NCI-H2196 (cell line): ENCODE results near the gene SLFN5.
"Not testable (repeated sequence)": the region's sequence is repeated elsewhere in the genome, so short reads cannot be mapped to it uniquely, and the experiment has no call there.

Experiments used
- DNase-seq: peaks from one replicate; lab custom pipeline; 2025; ENCODE audit not compliant: unreplicated experiment; lab: John Stamatoyannopoulos, UW

The SLFN5 gene

DNA sequence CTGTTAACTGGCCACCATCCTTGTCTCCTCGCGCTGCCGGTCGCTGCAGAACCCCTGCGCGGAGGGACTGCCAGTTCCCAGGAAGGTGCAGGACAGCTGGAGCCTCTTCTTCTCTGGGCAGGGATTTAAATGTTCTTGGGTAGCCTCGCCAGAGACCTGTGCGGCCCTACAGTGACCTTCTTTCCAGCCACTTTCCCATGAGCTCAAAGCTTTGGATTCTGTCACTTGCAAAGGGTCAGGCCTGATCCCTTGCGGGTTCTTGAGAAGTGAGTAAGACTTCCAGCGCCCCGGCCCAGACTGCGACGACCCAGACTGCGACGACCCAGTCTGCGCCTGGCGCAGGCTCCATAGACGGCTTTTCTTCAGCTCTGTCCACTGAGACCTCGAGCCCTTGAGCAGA lies 1.4 kb upstream of the SLFN5 start:
- DNase-seq: no peak

DNA sequence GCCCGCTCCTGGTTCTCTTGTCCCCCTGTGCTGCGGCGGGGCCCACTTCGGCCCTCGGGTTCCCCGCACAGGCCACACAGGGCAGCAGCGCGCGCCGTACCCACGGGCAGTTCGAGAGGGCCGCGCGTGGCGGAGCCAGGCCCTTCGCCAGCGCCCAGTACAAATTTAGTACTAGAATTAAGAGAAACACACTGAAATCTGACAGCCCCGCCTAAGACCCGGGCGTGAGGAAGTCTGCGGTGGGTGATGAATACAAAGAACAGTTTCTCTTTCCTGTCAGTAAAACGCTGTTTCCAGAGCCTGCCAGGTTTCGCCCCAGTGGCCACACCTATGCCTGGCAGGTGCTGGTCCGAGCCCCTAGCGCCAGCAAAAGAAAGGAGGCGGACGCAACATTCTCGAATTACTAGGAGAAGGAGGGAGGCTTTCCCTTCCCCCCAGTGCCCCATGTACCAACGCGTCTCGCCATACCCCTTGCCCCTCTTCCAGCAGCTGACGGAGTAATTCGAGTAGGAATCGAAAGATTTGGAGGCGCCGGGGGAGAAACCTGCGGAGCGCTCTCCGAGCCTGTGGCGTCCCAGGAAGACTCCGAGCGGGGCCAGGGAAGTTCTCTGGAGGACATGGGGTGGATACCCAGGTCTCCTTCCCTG lies 591 bp upstream of the SLFN5 start:
- peak; percentile 53 for DNase-seq

DNA sequence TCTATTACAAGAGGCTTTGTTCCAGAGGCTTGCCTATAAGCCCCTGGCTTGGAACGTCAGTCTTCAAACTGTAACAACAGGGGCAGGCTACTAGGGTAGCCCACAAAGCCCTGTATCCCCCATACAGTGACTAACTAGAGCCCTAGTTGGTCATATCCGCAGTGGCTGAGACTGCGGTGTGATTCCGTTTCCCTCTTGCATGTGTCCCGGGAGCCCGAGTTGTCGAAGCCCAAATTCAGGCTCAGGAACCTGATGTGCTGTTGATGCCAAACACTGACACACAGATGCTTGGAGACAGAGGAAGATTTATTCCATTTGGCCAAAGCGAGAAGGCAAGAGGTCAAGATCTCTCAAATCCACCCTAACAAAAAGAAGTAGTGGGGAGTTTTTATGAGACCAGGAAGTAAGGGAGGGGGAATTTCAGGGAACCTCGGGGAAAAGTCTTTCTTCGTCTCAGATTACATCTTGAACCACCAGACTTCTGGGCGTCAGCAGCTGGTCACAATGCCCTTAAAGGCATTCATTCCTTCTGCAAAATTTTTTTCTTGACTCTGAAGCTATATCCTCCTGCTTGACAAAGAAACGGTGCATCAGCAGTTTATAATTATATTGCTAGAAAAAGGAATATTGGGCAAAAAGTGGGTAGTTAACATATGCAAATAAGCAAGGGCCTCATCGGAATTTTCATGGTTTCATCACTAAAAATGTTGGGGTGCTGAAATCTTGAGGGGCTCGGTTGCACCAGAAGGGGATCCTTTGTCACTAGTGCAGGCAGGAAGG lies 879 bp downstream of the SLFN5 start:
- no peak for DNase-seq

DNA sequence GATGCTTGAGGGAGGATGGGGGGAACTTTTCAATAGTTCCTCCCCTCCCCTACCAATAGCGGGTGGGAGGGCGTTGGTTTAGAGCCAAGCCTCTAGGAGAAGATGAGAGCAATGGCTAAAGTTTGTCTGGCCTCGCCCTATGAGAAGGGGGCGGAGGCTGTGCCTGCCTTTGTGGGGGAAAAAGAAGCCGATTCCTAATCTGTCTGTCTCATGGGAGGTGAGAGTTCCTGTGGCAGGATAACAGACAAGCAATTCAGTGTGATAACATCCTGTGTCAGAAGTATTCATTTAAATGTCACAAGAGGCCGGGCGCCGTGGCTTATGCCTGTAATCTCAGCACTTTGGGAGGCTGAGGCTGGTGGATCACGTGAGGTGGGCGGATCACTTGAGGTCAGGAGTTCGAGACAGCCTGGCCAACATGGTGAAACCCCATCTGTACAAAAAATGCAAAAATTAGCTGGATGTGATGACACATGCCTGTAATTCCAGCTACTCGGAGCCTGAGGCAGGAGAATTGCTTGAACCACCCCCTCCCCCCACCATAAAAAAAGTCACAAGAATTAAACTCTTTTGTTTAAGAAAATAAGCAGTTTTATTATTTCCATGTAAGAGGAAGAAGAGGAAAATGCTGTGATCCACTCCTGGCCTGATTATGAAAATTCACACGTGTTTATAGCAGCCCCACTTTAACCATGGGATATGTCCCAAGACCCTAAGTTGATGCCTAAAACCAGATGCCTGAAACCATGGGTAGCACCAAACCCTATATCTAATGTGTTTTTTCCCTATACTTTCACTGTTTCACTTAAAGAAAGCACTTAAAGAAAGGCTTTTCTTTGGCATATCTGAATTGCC lies 1.7 kb downstream of the SLFN5 start:
- no peak for DNase-seq

DNA sequence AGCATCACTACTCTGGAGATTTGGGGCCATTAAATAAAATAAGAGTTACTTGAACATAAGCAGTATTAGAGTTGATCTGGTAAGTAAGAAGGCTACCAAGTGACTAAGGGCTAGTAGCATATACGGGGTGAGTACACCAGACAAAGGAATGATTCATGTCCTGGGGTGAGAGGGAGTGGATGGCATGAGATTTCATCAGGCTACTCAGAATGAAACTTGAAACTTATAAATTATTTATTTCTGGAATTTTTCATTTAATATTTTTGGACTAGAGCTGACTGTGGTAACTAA lies 2.3 kb downstream of the SLFN5 start:
- no peak for DNase-seq

DNA sequence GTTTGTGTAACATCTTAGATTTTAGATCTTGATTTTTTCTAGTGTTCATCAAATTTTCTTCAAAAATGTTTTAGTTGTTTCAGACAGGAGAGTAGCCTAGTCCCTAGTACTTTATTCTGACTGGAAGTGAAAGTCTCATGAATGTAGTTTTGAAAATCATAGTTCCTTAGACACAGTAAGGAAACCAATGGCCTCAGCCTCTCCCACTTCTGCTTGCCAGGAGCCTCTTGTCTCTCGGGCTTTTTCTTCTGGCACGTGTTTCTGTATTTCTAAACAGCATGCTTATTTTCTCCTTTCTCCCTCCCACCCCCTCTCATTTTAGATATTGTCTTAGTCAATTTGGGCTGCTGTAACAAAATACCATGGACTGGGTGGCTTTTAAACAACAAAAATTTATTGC lies 9.8 kb downstream of the SLFN5 start:
- no peak for DNase-seq

DNA sequence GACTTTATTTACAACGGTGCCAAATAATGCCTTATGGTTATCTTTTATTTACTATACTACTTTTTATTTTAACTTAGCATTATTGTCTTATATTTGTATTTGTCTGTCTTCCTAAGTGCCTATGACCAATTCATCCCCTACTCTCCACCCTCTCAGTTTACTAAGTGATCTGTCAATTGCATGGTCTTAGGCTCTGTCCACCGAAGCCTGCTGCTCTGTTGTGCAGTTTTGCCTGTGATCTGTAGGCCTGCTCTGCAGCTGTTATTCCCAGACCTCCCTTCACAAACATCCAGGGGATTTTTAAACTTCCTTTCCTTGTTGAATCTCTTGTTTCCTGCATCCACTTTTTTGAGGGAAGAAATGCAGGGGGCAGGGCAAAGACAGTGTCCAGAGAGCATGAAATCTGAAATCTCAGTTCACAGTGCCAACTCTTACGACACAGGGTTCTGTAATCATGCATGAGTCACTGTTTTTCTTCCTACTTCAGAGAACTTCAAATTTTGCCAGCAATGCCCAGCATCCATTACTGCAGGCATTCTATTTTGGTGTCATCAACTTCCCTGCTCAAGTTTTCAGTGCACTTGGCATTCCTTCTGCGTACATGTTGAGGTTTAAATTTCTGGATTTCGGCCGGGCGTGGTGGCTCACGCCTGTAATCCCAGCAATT lies 11.4 kb downstream of the SLFN5 start:
- peak; percentile 22 for DNase-seq

DNA sequence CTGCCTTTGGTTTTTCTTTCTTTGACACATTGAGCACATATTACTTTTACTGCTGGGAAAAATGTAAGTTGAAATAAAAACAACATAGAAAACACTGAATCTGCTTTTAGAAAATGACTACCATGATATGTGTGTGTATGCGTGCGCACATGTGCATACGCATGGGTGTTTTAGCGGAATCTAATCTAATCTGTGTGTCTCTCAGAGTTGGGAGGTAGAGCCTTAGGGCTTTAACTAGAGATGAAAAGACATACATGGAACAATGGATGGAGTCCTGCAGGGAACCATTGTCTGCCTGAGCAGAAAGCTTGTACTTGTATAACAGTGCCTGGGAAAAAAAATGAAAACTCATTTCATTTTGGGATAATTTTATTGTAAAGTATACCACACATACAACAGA lies 12.4 kb downstream of the SLFN5 start:
- no peak for DNase-seq

DNA sequence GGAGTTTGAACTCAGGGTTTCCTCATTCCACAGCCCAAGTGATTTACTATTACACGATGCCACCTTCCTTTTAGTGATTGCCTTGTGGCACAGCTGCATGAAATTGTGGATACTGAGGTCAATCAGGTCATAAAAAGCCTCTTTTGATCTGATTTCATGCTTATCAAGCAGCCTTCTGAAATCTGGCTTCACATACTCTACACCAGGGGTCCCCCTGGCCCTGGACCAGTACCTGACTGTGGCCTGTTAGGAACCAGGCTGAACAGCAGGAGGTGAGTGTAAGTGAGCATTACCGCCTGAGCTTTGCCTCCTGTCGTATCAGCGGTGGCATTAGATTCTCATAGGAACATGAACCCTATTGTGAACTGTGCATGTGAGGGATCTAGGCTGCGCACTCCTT lies 13.8 kb downstream of the SLFN5 start:
- DNase-seq: no peak

DNA sequence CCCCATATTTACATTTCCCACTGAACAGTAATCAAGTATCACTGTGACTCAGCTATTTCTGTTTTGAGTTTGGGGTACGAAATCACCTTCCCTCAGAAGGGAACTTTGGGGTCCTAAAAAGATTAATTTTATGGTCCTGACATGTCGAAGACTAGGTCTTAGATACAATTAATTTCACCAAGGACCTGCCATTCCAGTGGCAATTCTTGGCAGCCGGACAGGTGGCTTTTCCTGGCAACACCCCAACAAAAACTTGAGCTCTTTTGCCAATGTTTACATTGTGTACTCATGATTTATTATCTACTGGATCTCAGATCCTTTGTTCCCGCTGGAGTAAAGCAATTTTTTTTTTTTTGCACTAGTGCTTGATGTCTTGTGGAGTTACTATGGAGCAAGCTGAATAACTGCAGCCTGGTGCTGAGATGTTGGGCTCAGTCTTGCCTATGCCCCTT lies 14.4 kb downstream of the SLFN5 start:
- DNase-seq: peak; percentile 65

DNA sequence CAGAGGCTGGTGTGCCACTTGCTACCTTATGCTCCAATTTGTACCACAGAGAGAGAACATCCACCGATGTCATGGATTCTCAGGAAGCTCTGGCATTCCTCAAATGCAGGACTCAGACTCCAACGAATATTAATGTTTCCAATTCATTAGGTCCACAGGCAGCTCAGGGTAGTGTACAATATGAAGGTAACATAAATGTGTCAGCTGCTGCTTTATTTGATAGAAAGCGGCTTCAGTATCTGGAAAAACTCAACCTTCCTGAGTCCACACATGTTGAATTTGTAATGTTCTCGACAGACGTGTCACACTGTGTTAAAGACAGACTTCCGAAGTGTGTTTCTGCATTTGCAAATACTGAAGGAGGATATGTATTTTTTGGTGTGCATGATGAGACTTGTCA lies 16.1 kb downstream of the SLFN5 start:
- DNase-seq: no peak

DNA sequence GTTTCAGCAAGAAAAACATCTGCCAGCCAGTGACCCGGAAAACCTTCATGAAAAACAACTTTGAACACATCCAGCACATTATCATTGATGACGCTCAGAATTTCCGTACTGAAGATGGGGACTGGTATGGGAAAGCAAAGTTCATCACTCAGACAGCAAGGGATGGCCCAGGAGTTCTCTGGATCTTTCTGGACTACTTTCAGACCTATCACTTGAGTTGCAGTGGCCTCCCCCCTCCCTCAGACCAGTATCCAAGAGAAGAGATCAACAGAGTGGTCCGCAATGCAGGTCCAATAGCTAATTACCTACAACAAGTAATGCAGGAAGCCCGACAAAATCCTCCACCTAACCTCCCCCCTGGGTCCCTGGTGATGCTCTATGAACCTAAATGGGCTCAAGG lies 22.2 kb downstream of the SLFN5 start:
- DNase-seq: no peak

DNA sequence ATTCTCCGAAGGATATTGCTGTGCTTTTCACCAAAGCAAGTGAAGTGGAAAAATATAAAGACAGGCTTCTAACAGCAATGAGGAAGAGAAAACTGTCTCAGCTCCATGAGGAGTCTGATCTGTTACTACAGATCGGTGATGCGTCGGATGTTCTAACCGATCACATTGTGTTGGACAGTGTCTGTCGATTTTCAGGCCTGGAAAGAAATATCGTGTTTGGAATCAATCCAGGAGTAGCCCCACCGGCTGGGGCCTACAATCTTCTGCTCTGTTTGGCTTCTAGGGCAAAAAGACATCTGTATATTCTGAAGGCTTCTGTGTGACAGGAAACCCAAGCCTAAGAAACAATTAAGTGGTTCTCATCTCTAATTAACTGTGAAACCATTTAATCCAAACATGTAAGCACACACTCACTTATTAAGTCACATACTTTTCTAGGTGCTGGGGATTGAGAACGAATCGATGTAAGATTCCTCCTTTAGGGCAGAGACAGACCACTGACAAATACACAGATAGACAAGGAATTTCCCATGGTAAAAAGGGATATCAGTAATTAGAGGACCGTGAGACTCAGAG lies 22.8 kb downstream of the SLFN5 start:
- DNase-seq: no peak

DNA sequence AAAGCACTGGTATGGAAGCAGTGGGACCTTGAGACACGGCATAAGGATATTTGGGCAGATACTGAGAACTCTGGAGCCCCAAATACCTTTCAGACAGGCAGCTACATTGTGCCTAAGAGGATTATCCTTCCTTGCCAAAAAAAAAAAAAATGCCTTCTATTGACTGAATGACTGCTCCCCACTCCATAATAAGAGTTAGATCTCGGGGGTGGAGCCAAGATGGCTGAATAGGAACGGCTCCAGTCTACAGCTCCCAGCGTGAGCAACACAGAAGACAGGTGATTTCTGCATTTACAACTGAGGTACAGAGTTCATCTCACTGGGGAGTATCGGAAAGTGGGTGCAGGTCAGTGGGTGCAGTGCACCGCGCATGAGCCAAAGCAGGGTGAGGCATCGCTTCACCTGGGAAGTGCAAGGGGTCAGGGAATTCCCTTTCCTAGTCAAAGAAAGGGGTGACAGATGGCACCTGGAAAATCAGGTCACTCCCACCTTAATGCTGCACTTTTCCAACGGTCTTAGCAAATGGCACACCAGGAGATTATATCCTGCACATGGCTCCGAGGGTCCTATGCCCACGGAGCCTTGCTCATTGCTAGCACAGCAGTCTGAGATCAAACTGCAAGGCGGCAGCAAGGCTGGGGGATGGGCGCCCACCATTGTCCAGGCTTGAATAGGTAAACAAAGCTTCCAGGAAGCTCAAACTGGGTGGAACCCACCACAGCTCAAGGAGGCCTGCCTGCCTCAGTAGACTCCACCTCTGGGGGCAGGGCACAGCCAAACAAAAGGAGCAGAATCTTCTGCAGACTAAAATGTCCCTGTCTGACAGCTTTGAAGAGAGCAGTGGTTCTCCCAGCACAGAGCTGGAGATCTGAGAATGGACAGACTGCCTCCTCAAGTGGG lies 31.5 kb downstream of the SLFN5 start:
- DNase-seq: not testable (repeated sequence)

DNA sequence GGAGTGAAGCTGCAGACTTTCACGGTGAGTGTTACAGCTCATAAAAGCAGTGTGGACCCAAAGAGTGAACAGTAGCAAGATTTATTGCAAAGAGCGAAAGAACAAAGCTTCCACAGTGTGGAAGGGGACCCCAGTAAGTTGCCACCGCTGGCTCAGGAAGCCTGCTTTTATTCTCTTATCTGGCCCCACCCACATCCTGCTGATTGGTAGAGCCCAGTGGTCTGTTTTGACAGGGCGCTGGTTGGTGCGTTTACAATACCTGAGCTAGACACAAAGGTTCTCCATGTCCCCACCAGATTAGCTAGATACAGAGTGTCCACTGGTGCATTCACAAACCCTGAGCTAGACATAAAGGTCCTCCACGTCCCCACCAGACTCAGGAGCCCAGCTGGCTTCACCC lies 35.6 kb downstream of the SLFN5 start:
- not testable (repeated sequence) for DNase-seq

DNA sequence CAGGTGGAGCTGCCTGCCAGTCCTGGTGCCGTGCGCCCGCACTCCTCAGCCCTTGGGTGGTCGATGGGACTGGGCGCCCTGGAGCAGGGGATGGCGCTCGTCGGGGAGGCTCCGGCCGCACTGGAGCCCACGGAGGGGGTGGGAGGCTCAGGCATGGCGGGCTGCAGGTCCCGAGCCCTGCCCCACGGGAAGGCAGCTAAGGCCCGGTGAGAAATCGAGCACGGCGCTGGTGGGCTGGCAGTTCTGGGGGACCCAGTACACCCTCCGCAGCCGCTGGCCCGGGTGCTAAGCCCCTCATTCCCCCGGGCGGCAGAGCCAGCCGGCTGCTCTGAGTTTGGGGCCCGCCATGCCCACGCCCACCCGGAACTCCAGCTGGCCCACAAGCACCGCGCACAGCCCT lies 36.0 kb downstream of the SLFN5 start:
- DNase-seq: not testable (repeated sequence)

DNA sequence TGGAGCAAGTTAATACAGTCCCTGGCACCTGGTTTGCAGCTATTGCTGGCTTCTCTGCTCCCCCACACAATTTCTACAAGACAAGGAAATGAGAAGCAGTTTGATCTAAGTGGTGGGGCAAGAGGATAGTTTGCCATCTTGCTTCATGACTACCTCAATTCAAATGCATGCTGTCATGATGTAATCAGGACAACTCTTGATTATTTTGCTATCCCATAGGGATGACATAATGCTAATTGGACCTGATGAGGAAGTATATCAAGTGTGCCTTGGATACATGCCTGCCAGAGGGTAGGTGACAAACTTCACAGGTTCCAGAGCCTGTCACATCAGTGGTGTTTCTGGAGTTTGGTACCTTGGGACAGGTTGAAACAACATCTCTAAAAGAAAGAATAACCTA lies 40.9 kb downstream of the SLFN5 start:
- no peak for DNase-seq

DNA sequence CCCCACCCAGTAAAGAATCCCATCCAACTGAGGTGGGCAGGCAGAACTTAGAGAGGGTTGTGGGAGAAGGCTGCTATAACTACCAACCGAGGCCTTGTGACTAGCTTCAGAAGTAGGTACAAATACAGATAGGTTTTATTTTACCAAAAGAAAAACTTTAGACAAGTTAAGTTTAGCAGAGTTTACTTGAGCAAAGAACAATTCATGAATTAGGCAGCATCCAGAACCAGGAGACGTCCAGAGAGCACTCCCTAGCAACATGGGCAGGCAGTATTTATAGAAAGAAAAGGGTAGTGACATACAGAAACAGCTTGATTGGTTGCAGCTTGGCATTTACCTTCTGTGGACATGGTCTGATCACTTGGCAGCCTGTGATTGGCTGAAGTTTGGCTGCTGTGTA lies 42.1 kb downstream of the SLFN5 start:
- no peak for DNase-seq

DNA sequence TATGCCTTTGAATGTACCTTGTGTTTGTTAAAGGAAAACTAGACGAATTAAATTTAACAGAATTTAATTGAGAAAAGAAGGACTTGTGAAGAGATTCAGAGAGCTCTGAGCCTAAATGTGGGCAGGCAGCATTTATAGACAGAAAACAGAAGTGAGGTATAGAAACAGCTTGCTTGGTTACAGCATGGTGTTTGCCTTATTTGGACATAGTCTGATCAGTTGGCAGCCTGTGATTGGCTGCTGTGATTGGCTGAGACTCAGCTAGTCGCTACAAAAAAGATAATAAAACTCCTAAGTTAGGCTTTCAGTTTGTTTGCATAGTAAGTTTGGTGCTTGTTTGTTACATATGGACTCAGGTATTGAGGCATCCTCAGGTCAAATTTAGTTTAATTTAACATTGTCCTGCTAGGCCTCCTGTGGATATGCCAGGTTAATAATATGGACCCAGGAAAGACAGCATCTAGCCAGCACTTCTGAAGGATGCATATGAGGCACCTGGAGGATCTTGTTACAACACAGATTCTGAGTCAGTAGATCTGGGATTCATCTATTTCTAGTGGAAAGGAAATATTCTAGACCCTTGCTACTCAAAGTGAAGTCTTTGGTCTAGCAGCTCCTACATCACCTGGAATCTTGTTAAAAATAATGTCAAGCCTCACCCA lies 43.4 kb downstream of the SLFN5 start:
- DNase-seq: no peak
